B cell (primary cell): ENCODE results near the gene FANCD2OS. TPM values are rescaled to one million over a fixed set of nuclear protein-coding genes. Genes with fewer than 3 reads are reported as not detected.

Experiments used
- ATAC-seq: fragments of 200-7000 bp; cut with Tn5 transposase; one replicate; pipeline ENCODE4 v1.10.0; 2021; ENCODE audit warnings: low read depth, mild to moderate bottlenecking, moderate number of reproducible peaks, moderate library complexity
- CTCF ChIA-PET: fragments of 350-600 bp; sonication (Branson Sonifier 250); formaldehyde crosslinking; loops from one replicate; lab custom pipeline; 2021; ENCODE audit warnings: antibody characterized with exemption, inconsistent platforms; lab: Charles Lee
- POLR2A ChIA-PET: fragments of 350-600 bp; sonication (Branson Sonifier 250); formaldehyde crosslinking; loops from one replicate; lab custom pipeline; 2021; ENCODE audit warnings: antibody characterized with exemption; lab: Charles Lee
- DNase-seq: peaks from one replicate; pipeline ENCODE4 v3.0.0; 2013
- H2AFZ ChIP-seq: 2 replicates; pipeline ENCODE4 v1.6.1; 2012; ENCODE audit warnings: mild to moderate bottlenecking, low read depth, low read length; ENCODE audit not compliant: insufficient read depth, poor library complexity, severe bottlenecking
- H3K27ac ChIP-seq, 2 donors: 1 replicate in 1 of 2; 2 replicates in 1 of 2; pipeline ENCODE4 v1.5.1; 2012 to 2013; ENCODE audit warnings: low read length in 2 of 2, mild to moderate bottlenecking in 2 of 2, moderate library complexity in 1 of 2
- H3K27me3 ChIP-seq, 4 experiments: fragments of 200-600 bp in 1 of 4; sonication (generic) in 1 of 4; replicated peaks in 1 of 4; 1 replicate in 2 of 4; 2 replicates in 2 of 4; pipeline versions ENCODE4 v1.6.1 to v1.7.0; 2013 to 2016; ENCODE audit warnings: low read length in 3 of 4, mild to moderate bottlenecking in 2 of 4, mixed read lengths in 1 of 4, moderate library complexity in 1 of 4; ENCODE audit not compliant: insufficient read depth in 4 of 4, control insufficient read depth in 3 of 4; ENCODE audit errors: control extremely low read depth in 1 of 4
- H3K36me3 ChIP-seq, 2 experiments: replicated peaks in 1 of 2; 1 replicate in 1 of 2; 2 replicates in 1 of 2; pipeline versions ENCODE4 v1.6.1 to v1.7.1; 2013; ENCODE audit warnings: low read length in 1 of 2; ENCODE audit not compliant: insufficient read depth in 2 of 2, control insufficient read depth in 1 of 2; ENCODE audit errors: control extremely low read depth in 1 of 2, extremely low read depth in 1 of 2
- H3K4me1 ChIP-seq, 2 donors: fragments of 200-600 bp in 1 of 2; sonication (generic) in 1 of 2; 1 replicate in 1 of 2; 2 replicates in 1 of 2; pipeline versions ENCODE4 v1.5.1 to v1.6.1; 2013 to 2017; ENCODE audit warnings: low read length in 2 of 2; ENCODE audit not compliant: control insufficient read depth in 2 of 2, insufficient read depth in 2 of 2
- H3K4me2 ChIP-seq: replicated peaks from 2 replicates; pipeline ENCODE3; 2012; ENCODE audit warnings: mild to moderate bottlenecking, low read depth, low read length; ENCODE audit not compliant: poor library complexity, severe bottlenecking
- H3K4me3 ChIP-seq, 5 experiments: fragments of 200-600 bp in 1 of 5; sonication (generic) in 1 of 5; 1 replicate in 3 of 5; 2 replicates in 2 of 5; pipeline versions ENCODE4 v1.5.1 to v1.7.0; 2011 to 2016; ENCODE audit warnings: low read length in 4 of 5, mild to moderate bottlenecking in 4 of 5, low read depth in 2 of 5, control low read depth in 1 of 5, moderate library complexity in 1 of 5; ENCODE audit not compliant: insufficient read depth in 1 of 5; ENCODE audit errors: control extremely low read depth in 1 of 5, extremely low read depth in 1 of 5
- H3K79me2 ChIP-seq: fragments of 200-600 bp; sonication (generic); one replicate; pipeline ENCODE4 v1.6.0; 2016; ENCODE audit warnings: low read length; ENCODE audit not compliant: control insufficient read depth, insufficient read depth
- H3K9ac ChIP-seq: fragments of 200-600 bp; sonication (generic); 2 replicates; pipeline ENCODE4 v1.6.1; 2017; ENCODE audit warnings: mild to moderate bottlenecking, low read length, moderate library complexity
- H3K9me3 ChIP-seq, 3 donors: one replicate each; pipeline versions ENCODE4 v1.6.1 to v1.7.1; 2013; ENCODE audit warnings: low read length in 2 of 3; ENCODE audit not compliant: control insufficient read depth in 2 of 3, insufficient read depth in 1 of 3; ENCODE audit errors: control extremely low read depth in 1 of 3
- H4K20me1 ChIP-seq: 2 replicates; pipeline ENCODE4 v1.6.0; 2012; ENCODE audit warnings: mild to moderate bottlenecking, low read length; ENCODE audit not compliant: insufficient read depth, control insufficient read depth, poor library complexity, severe bottlenecking
- H3K27ac Mint-ChIP-seq: one replicate; pipeline ENCODE4 v1.8.0; 2021; ENCODE audit warnings: mixed read lengths
- H3K27me3 Mint-ChIP-seq: one replicate; pipeline ENCODE4 v1.8.0; 2021; ENCODE audit warnings: mixed read lengths
- H3K4me1 Mint-ChIP-seq: one replicate; pipeline ENCODE4 v1.8.0; 2021; ENCODE audit warnings: mixed read lengths
- H3K4me3 Mint-ChIP-seq: one replicate; pipeline ENCODE4 v1.8.0; 2021; ENCODE audit warnings: mixed read lengths
- H3K9me3 Mint-ChIP-seq: one replicate; pipeline ENCODE4 v1.8.0; 2022; ENCODE audit warnings: mixed read lengths; ENCODE audit not compliant: insufficient read depth
- CTCF ChIP-seq: fragments of 200-600 bp; IDR thresholded peaks from one replicate; pipeline ENCODE4 v1.8.0; 2022; ENCODE audit warnings: antibody characterized with exemption, mild to moderate bottlenecking
- EZH2 ChIP-seq: IDR thresholded peaks from 2 replicates; pipeline ENCODE4 v1.6.1; 2012; ENCODE audit warnings: borderline replicate concordance, low read depth, mild to moderate bottlenecking, moderate library complexity, low read length; ENCODE audit not compliant: insufficient read depth, poor library complexity, severe bottlenecking
- WGBS: methylation state at CpG from one replicate; pipeline ENCODE4 v1.1.5; 2013; ENCODE audit warnings: missing lambda C conversion rate; ENCODE audit not compliant: insufficient coverage; 5-methylcytosine and 5-hydroxymethylcytosine counted together
- intact Hi-C: fragments of 100-400 bp; cut with micrococcal nuclease; formaldehyde crosslinking; loops from one replicate; pipeline ENCODE4 v1.10.0; 2022
- polyA plus RNA-seq: library from polyadenylated mRNA; depleted of rRNA; stranded (reverse); fragments of >200 nt; gene quantifications from 2 replicates; pipeline ENCODE4 v1.2.3, GENCODE V29; 2012
- total RNA-seq, 2 donors: library from RNA; stranded (reverse); fragments of 120-200 nt in 1 of 2; gene quantifications; 1 replicate in 1 of 2; 2 replicates in 1 of 2; pipeline versions ENCODE4 v1.2.3 to v1.2.4, GENCODE V29; 2013 to 2022

The FANCD2OS gene
- total and polyA plus RNA-seq, 2 donors (not counting 1 experiment from before 2014, with no cell fraction given) = not detected

GRCh38 chr3:10155658-10156057 lies 47.6 kb upstream of the FANCD2OS start:
- no peaks in the 10 kb centered on the region for H3K4me1 ChIP-seq
- no peak overlapping the region for H3K4me3 Mint-ChIP-seq
- DNase-seq (no peak), ATAC-seq (no peak)
- intact Hi-C loops = no loop called here
- peak overlapping the region; percentile 13 for H3K27ac Mint-ChIP-seq
- whole genome bisulfite sequencing = 100% methylated on average over 3 of the region's 4 CpGs
- no peaks in the 10 kb centered on the region for H3K27me3 ChIP-seq
- peaks cover 14% of the 10 kb centered on the region for H3K79me2 ChIP-seq
- no peak overlapping the region for H2AFZ ChIP-seq
- no peaks in the 10 kb centered on the region for H3K9me3 Mint-ChIP-seq
- H3K4me1 Mint-ChIP-seq = no peaks in the 10 kb centered on the region
- no peaks in the 10 kb centered on the region for H3K27me3 Mint-ChIP-seq
- CTCF ChIA-PET = interaction anchor here (1.2 kb wide), 1 partner anchor 71 kb away, joined by 3 read pairs; no protein-coding TSS in a partner anchor
- POLR2A ChIA-PET = no interaction called here
- no peak overlapping the region for H3K4me3 ChIP-seq
- H4K20me1 ChIP-seq = no peaks in the 10 kb centered on the region
- H3K27ac ChIP-seq = no peak overlapping the region
- H3K9me3 ChIP-seq = no peaks in the 10 kb centered on the region
- no peak overlapping the region for H3K4me2 ChIP-seq
- H3K36me3 ChIP-seq = peaks cover 2 to 23% of the 10 kb centered on the region in 2 experiments
- TF ChIP-seq EZH2 = no peak
- no peak for TF ChIP-seq CTCF
- no peak overlapping the region for H3K9ac ChIP-seq

- H3K27ac Mint-ChIP-seq = no peak overlapping the region
- H3K9me3 Mint-ChIP-seq = no peaks in the 10 kb centered on the region
- H4K20me1 ChIP-seq = peaks cover 4% of the 10 kb centered on the region
- H3K9me3 ChIP-seq = no peaks in the 10 kb centered on the region
- H3K9ac ChIP-seq = no peak overlapping the region
- no peaks in the 10 kb centered on the region for H3K4me1 ChIP-seq
- intact Hi-C loops = no loop called here
- POLR2A ChIA-PET = interaction anchor here (0.6 kb wide), 1 partner anchor 31 kb away, joined by 3 read pairs; no protein-coding TSS in a partner anchor
- H3K4me3 Mint-ChIP-seq = no peak overlapping the region
- ATAC-seq (no peak), DNase-seq (no peak)
- H3K36me3 ChIP-seq = peaks cover 5 to 29% of the 10 kb centered on the region in 2 experiments
- H3K27ac ChIP-seq = no peak overlapping the region
- H3K4me2 ChIP-seq = no peak overlapping the region
- TF ChIP-seq EZH2 (no peak), CTCF (no peak)
- no peak overlapping the region for H3K4me3 ChIP-seq
- CTCF ChIA-PET = no interaction called here
- H3K27me3 ChIP-seq = no peaks in the 10 kb centered on the region
- no peak overlapping the region for H2AFZ ChIP-seq
- peaks cover 19% of the 10 kb centered on the region for H3K79me2 ChIP-seq
- H3K27me3 Mint-ChIP-seq = no peaks in the 10 kb centered on the region
- WGBS = 100% methylated on average over 2 of the region's 4 CpGs
- peaks cover under 1% of the 10 kb centered on the region for H3K4me1 Mint-ChIP-seq
Measured at GRCh38 chr3:10155123-10155472, 47.0 kb upstream of the FANCD2OS start.
